DMS79 treated with DMSO at 0.1 percent for 48 hours (cell line): ENCODE measurements around the gene SMARCC1.

ENCODE experiments used
- DNase-seq: peaks from one replicate; lab custom pipeline; 2025; lab: John Stamatoyannopoulos, UW

Gene SMARCC1

DNA sequence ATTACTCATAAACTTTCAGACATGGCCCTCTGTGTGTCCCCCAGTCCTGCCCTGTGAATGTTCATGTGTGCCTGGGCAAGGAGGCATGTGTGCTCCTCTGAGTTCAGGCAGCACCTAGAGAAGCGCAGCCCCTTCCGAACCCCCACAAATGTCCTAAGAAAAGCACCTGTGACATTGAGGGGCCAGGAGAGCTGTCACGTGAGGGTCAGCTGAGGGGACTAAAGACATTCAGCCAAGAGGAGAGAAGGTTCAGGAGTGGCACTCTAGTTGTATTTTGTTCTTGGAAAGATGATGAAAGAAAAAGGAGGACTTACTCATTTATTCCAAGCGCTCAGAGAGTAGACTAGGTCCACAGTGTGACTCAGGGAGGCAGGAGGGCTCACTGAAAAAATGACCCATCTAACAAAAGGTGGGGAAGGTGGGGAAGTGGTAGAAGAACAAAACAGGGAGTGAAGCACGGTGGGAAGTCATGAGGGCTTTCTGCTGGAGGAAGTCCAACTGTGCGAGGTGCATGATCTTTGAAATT lies 240.0 kb downstream of the SMARCC1 start:
- DNase-seq, result no peak

DNA sequence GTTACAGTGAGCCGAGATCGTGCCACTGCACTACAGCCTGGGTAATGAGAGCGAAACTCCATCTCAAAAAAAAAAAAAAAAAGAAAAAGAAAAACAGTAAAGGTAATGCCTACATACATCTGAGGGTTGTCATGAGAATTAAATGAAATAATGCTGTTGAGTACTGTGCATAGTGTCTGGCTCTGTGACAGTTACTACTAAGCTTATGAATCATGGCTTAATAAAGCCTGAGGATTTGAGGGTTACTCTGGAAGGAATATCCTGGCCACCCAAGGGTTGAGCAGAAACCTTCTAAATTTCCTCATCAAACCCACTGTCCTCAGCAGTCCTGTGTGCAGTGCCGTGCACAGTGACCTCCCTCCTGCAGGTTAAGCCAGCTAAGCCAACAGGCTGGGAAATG lies 241.4 kb downstream of the SMARCC1 start:
- no peak for DNase-seq

- DNase-seq, result no peak
Observed at GRCh38 chr3:47536967-47537366, 244.7 kb downstream of the SMARCC1 start.

GRCh38 chr3:47536221-47536891 lies 245.3 kb downstream of the SMARCC1 start:
- no peak for DNase-seq
